ENCODE results near the gene EML5. TPM values are rescaled to one million over a fixed set of nuclear protein-coding genes. Genes with fewer than 3 reads are reported as not detected.

Gene EML5
- total and polyA plus RNA-seq, 2 donors (not counting 1 experiment from before 2014, with no cell fraction given): 0.10 to 0.66 TPM

DNA sequence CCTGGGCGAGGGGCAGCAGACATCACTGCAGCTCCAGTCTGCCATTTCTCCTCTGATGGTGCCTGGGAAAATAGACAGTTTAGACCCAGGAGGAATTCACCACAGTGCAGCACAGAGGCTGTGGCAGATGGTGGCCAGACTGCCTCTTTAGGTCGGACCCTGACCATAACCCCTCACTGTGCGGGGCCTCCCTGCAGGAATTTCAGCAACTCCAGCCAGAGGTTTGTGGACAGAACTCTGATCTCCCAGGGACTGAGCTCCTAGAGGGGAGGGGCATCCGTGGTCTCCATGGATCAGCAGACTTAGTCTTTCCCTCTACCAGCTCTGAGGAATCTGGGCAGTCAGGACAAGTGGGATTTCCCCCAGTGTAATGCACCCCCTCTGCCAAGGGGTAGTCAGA is 123.4 kb downstream of the EML5 start:
- Histone ChIP-seq H3K9me3 (ENCODE audit: control insufficient read depth, insufficient read depth, low read depth, low read length) (no peaks in the 10 kb centered on the region), H4K20me1 (ENCODE audit: control insufficient read depth, extremely low read depth, insufficient read depth, low read length) (no peaks in the 10 kb centered on the region), H3K4me1 (ENCODE audit: control insufficient read depth, extremely low read depth, insufficient read depth, low read length) (no peaks in the 10 kb centered on the region), H3K27ac (ENCODE audit: insufficient read depth, low read length) (no peak overlapping the region), H3K4me2 (ENCODE audit: extremely low read depth, insufficient read depth, low read length) (no peak overlapping the region), H3K9ac (ENCODE audit: insufficient read depth, low read length) (no peak overlapping the region), H3K4me3 (replicated peaks in 1 of 4; ENCODE audit: control extremely low read depth in 1 of 4, insufficient read depth in 1 of 4, low read depth in 3 of 4, low read length in 4 of 4) (no peak overlapping the region), H3K27me3 (ENCODE audit: control insufficient read depth, insufficient read depth, low read length) (no peaks in the 10 kb centered on the region), H3K36me3 (ENCODE audit: control insufficient read depth, insufficient read depth, low read length) (no peaks in the 10 kb centered on the region), H2AFZ (ENCODE audit: low read length) (no peak overlapping the region), H3K79me2 (ENCODE audit: control insufficient read depth, insufficient read depth, low read length) (no peaks in the 10 kb centered on the region)
- TF ChIP-seq, protein P1, sequence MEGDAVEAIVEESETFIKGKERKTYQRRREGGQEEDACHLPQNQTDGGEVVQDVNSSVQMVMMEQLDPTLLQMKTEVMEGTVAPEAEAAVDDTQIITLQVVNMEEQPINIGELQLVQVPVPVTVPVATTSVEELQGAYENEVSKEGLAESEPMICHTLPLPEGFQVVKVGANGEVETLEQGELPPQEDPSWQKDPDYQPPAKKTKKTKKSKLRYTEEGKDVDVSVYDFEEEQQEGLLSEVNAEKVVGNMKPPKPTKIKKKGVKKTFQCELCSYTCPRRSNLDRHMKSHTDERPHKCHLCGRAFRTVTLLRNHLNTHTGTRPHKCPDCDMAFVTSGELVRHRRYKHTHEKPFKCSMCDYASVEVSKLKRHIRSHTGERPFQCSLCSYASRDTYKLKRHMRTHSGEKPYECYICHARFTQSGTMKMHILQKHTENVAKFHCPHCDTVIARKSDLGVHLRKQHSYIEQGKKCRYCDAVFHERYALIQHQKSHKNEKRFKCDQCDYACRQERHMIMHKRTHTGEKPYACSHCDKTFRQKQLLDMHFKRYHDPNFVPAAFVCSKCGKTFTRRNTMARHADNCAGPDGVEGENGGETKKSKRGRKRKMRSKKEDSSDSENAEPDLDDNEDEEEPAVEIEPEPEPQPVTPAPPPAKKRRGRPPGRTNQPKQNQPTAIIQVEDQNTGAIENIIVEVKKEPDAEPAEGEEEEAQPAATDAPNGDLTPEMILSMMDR (conservative IDR thresholded peaks at IDR 0.05 in 1 of 2, IDR thresholded peaks at IDR 0.05 in 1 of 2; ENCODE audit: low read depth in 1 of 2, low read length in 2 of 2): no peak
- TF ChIP-seq EZH2 (IDR thresholded peaks at IDR 0.05; ENCODE audit: low read length, missing control alignments): no peak
- no peak for DNase-seq (ENCODE audit: low read depth in 2 of 2)

DNA sequence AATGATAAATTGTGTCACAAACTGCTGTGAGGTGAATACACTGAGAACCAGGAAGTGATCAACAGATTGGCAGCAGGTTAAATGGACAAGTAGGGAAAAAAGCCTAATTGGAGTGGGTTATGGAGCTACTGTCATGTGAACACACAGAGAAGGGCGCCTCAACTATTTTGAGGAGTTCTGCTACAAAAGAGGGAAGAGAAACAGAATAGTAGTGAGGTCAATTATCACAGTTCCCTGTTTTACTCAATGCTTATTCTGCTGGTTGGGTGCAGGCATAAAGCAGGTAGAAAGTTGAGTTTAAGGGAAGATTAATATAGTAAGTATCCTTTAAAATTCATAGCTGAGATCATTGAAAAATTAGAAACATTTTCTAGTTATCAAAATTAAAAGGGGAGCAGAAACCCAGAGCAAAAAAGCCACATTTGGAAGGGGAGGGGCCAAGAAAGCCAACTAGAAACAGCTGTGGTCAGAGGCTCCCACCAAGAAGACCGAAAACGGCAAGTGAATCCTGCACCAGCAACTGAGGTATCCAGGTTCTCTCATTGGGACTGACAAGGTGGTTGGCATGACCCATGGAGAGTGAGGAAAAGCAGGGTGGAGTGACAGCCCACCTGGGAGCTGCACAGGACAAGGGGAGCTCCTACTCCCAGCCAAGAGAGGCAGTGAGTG is 124.2 kb downstream of the EML5 start:
- no peaks in the 10 kb centered on the region for H3K27me3 ChIP-seq (ENCODE audit: control insufficient read depth, insufficient read depth, low read length)
- no peaks in the 10 kb centered on the region for H3K4me1 ChIP-seq (ENCODE audit: control insufficient read depth, extremely low read depth, insufficient read depth, low read length)
- no peak overlapping the region for H3K4me2 ChIP-seq (ENCODE audit: extremely low read depth, insufficient read depth, low read length)
- DNase-seq (ENCODE audit: low read depth in 2 of 2): no peak
- H3K27ac ChIP-seq (ENCODE audit: insufficient read depth, low read length): no peak overlapping the region
- H2AFZ ChIP-seq (ENCODE audit: low read length): no peak overlapping the region
- H3K36me3 ChIP-seq (ENCODE audit: control insufficient read depth, insufficient read depth, low read length): no peaks in the 10 kb centered on the region
- no peak overlapping the region for H3K9ac ChIP-seq (ENCODE audit: insufficient read depth, low read length)
- H3K4me3 ChIP-seq (replicated peaks in 1 of 4; ENCODE audit: control extremely low read depth in 1 of 4, insufficient read depth in 1 of 4, low read depth in 3 of 4, low read length in 4 of 4): no peak overlapping the region
- no peaks in the 10 kb centered on the region for H3K79me2 ChIP-seq (ENCODE audit: control insufficient read depth, insufficient read depth, low read length)
- TF ChIP-seq EZH2 (IDR thresholded peaks at IDR 0.05; ENCODE audit: low read length, missing control alignments): no peak
- TF ChIP-seq, protein P1 (conservative IDR thresholded peaks at IDR 0.05 in 1 of 2, IDR thresholded peaks at IDR 0.05 in 1 of 2; ENCODE audit: low read depth in 1 of 2, low read length in 2 of 2): no peak
- H4K20me1 ChIP-seq (ENCODE audit: control insufficient read depth, extremely low read depth, insufficient read depth, low read length): no peaks in the 10 kb centered on the region
- H3K9me3 ChIP-seq (ENCODE audit: control insufficient read depth, insufficient read depth, low read depth, low read length): no peaks in the 10 kb centered on the region

DNA sequence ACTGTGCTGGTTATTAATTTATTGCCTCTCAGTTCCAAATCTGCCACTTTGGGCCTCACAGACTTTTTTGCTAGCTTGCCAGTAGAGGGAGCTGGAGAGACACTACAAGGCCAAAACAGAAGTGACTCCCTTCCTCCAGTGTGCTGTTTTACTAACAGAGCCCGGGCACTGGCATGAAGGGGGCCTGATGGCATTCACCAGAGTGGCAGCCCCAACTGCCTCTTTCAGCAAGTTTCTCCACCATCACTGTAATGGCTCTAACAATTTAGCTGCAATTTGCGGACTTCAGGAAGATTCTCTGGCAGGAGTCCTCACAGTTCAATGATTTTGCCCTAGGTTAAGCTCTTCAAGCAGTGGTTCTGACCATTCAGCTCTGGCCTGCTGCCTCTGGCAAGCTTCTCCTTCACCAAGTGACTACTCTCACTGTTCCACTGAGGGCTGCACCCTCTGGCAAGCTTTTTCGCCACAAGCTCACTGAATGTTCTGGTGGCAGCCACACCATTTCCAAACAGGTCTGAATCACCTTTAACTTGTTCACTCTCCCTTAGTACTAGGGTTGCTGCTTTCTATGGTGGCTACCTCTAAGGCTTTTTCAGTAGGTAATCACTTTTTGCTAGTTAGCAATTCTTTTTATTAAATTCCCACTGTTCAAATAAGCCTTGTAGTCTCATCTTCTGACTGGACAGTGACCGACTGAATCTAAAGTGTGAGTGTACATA is 125.0 kb downstream of the EML5 start:
- no peak overlapping the region for H3K4me3 ChIP-seq (replicated peaks in 1 of 4; ENCODE audit: control extremely low read depth in 1 of 4, insufficient read depth in 1 of 4, low read depth in 3 of 4, low read length in 4 of 4)
- no peaks in the 10 kb centered on the region for H4K20me1 ChIP-seq (ENCODE audit: control insufficient read depth, extremely low read depth, insufficient read depth, low read length)
- no peak overlapping the region for H3K27ac ChIP-seq (ENCODE audit: insufficient read depth, low read length)
- no peak overlapping the region for H3K4me2 ChIP-seq (ENCODE audit: extremely low read depth, insufficient read depth, low read length)
- DNase-seq (ENCODE audit: low read depth in 2 of 2): peak; percentile 71 to 84
- no peaks in the 10 kb centered on the region for H3K79me2 ChIP-seq (ENCODE audit: control insufficient read depth, insufficient read depth, low read length)
- no peaks in the 10 kb centered on the region for H3K27me3 ChIP-seq (ENCODE audit: control insufficient read depth, insufficient read depth, low read length)
- H3K9ac ChIP-seq (ENCODE audit: insufficient read depth, low read length): no peak overlapping the region
- TF ChIP-seq, protein P1 (conservative IDR thresholded peaks at IDR 0.05 in 1 of 2, IDR thresholded peaks at IDR 0.05 in 1 of 2; ENCODE audit: low read depth in 1 of 2, low read length in 2 of 2): peak; percentile 94 to 97
- TF ChIP-seq EZH2 (IDR thresholded peaks at IDR 0.05; ENCODE audit: low read length, missing control alignments): no peak
- peak overlapping the region; percentile 40 for H2AFZ ChIP-seq (ENCODE audit: low read length)
- H3K9me3 ChIP-seq (ENCODE audit: control insufficient read depth, insufficient read depth, low read depth, low read length): no peaks in the 10 kb centered on the region
- no peaks in the 10 kb centered on the region for H3K4me1 ChIP-seq (ENCODE audit: control insufficient read depth, extremely low read depth, insufficient read depth, low read length)
- H3K36me3 ChIP-seq (ENCODE audit: control insufficient read depth, insufficient read depth, low read length): no peaks in the 10 kb centered on the region
